Measurements from ENCODE around the gene RDH14. TPM values are rescaled to one million over a fixed set of nuclear protein-coding genes. Genes with fewer than 3 reads are reported as not detected.

Gene RDH14
- polyA plus RNA-seq (ENCODE audit: insufficient read length in 3 of 3): 10 to 100 TPM; 43.7 to 48.9 (median 46.3) TPM

DNA sequence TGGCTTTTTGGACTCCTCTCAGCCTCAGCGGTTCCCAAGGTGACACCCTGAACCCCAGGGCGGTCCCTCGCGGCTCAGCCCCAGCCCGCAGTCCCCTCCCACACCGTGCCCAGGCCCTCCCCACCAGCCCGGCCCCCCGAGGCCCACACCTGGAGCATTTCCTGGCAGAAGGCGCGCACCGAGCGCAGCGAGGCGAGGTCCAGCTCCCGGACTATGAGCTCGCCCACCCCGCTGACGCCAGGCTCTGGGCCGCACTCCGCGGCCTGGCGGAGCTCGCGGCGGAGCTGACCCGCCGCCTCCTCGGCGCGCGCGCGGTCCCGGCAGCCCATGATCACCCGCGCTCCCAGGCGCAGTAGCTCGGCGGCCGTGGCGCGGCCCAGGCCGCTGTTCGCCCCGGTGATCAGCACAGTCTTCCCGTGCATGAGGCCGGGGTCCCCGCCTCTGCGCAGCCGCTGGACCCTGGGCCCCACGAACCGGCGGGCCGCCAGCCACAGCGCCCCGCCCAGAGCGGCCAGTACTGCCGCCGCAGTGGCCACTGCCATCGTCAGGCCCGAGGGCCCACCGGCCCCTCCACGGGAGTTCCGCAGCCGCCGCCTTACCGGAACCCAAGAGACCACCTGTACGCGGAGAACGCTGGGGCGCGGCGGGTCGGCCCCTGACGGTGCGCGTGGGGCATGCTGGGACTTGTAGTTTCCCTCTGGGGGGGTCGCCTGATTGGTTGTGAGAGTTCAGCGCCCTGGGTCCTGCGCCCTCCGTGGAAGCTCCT, at the start of gene RDH14:
RDH14 (minus strand) TSS at position 623 of the 766 bp plus-strand sequence; CDS start at position 542, 81 bp downstream.
- DNase-seq (ENCODE audit: low read depth in 3 of 3, low spot score in 2 of 3): peak; percentile 86 to 91 (median 90)

- DNase-seq (ENCODE audit: low read depth in 3 of 3, low spot score in 2 of 3): no peak
Observed at GRCh38 chr2:18610090-18610489, 49.6 kb upstream of the RDH14 start.

- DNase-seq (ENCODE audit: low read depth in 3 of 3, low spot score in 2 of 3): no peak
Observed at GRCh38 chr2:18605115-18605514, 44.7 kb upstream of the RDH14 start.

GRCh38 chr2:18604531-18604885, 44.1 kb upstream of the RDH14 start:
- DNase-seq (ENCODE audit: low read depth in 3 of 3, low spot score in 2 of 3): no peak

DNA sequence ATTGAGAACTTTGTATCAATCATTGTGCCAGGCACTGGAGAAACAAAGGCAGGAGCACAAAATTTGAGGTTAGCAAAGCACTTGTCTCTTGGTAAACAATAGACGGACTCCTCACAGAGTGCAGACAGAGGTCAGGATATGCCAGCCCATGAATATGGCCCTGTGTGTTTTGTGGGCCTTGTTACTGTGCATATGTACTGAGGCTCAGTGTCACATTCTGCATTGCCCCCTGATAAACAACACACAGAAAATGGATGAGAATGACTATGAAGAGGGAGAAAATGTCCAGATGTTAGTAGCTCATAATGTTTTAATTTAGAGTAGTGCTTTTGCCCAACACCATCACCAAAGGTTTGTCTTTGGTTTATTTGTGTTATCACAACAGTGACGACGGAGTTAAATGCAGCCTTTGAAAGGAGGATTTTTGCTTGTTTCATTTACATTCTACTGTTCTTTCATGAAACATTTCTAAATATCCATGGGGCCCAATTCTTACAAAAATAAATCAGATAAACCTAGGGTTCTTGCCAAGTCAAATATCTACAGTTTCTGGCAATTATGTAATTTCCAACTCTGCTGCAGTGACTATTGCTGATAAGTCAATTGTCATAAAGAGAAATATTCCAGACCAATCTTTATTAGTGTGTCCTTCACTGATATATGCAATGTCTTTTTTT, 43.5 kb upstream of the RDH14 start:
- DNase-seq (ENCODE audit: low read depth in 3 of 3, low spot score in 2 of 3): no peak

GRCh38 chr2:18602298-18602697, 41.8 kb upstream of the RDH14 start:
- DNase-seq (ENCODE audit: low read depth in 3 of 3, low spot score in 2 of 3): no peak

DNA sequence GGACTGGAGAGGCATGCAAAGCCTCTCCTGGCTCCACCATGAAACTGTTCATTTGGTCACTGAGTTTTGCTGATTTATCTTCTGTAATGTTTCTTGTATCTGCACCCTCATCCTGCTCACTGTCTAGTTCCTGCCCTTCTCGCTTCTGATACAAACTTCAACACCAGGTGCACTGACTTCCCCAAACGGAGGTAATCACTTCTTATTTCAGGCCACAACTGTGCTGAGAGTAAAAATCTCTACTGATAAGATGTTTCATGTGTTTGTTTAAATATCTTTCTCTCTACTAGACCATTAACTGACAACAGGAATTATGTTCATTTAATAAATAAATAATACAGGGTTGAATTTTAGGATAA, 39.8 kb upstream of the RDH14 start:
- DNase-seq (ENCODE audit: low read depth in 3 of 3, low spot score in 2 of 3): no peak

GRCh38 chr2:18599509-18600254, 39.2 kb upstream of the RDH14 start:
- no peak for DNase-seq (ENCODE audit: low read depth in 3 of 3, low spot score in 2 of 3)

DNA sequence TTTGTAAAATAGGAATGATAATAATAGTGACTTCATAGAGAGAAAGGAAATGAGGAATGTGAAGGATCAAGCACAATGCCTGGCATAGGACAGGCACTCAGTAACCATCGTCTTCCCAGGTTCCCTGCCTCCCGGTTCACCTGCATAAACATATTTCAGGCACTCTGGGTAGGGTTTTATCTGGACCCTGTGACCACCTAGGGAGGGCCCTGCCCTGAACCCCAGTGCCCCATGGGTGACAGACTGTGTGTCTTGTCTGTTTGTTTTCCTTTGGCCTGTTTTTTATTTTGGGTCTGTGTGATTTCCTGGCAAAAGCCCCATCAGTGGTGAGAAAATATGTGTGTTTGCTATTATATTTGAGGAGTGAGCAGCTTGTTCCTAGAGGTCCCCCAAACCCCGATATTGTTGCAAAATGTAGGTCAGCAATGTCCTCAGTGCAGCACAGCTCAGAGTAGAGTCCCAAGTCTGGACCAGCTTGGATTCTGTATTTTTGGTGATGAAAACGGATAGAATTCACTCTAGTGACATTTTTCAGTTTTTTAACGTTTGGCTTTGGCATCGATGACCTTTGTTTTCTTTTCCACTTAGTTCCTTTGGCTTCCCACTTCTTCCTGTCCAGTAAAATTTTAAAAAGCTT, 38.5 kb upstream of the RDH14 start:
- no peak for DNase-seq (ENCODE audit: low read depth in 3 of 3, low spot score in 2 of 3)

DNA sequence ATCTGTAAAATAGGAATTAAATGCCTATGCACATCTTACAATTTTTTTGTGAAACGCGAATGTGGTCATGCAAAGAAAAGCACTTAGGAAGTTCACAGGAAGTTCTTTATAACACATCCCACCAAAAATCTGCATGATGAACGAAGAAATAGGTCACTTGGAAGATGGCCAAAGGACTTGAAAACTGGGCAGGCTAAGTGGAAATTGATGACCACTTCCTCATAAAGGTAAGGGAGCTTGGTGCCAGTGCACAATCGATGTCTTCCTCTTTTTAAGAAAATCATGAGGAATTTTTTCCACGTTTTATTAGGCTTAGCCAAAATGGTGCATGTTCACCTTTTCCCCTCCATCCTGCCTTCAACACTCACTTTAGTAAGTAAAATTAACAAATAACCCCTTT, 37.2 kb upstream of the RDH14 start:
- DNase-seq (ENCODE audit: low read depth in 3 of 3, low spot score in 2 of 3): no peak

DNA sequence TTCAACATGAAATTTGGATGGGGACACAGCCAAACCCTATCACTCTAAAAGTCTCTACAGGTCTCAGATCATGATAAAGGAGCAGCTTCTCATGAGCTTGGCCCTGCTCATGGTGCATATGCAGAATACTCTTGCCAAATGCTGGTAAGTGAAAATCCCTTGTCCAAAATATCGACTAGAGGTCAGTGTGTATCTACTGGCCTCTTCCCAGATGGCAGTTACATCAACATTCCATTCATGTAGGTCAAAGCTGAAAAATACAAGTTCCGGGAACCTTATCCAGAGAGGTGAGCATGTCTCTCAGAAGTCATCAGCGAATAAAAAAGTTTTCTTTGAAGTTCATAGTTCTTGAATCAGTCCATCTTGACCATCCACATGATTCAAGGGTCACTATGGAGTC, 36.5 kb upstream of the RDH14 start:
- DNase-seq (ENCODE audit: low read depth in 3 of 3, low spot score in 2 of 3): no peak

- no peak for DNase-seq (ENCODE audit: low read depth in 3 of 3, low spot score in 2 of 3)
Observed at GRCh38 chr2:18593496-18593895, 33.0 kb upstream of the RDH14 start.

GRCh38 chr2:18592372-18592771, 31.9 kb upstream of the RDH14 start:
- no peak for DNase-seq (ENCODE audit: low read depth in 3 of 3, low spot score in 2 of 3)

- no peak for DNase-seq (ENCODE audit: low read depth in 3 of 3, low spot score in 2 of 3)
Observed at GRCh38 chr2:18589354-18589753, 28.9 kb upstream of the RDH14 start, which contains the start of gene NT5C1B. Gene NT5C1B, minus strand, starts transcription at chr2:18589569. Its CDS starts 101 bp downstream, at chr2:18589468.

DNA sequence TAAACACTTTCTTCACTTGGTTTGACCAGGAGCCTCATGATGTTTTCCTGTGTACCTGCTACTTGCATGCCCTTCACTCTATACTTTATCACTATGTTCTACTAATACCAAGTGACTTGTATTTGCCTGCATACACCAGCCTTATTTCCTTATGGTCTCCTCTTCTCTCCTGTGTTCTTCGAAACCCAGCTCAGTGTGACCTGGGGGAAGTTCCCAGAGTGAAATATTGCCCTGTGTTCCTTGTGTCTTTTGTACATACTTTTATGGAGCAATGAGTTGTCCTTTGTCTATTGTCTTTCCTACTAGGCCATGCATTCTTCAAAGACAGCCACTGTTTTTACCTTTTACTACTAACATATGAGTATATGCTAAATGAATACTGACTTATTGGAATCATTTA, 28.3 kb upstream of the RDH14 start:
- no peak for DNase-seq (ENCODE audit: low read depth in 3 of 3, low spot score in 2 of 3)

- DNase-seq (ENCODE audit: low read depth in 3 of 3, low spot score in 2 of 3): no peak
Observed at GRCh38 chr2:18588049-18588448, 27.6 kb upstream of the RDH14 start.

- no peak for DNase-seq (ENCODE audit: low read depth in 3 of 3, low spot score in 2 of 3)
Observed at GRCh38 chr2:18585526-18585925, 25.1 kb upstream of the RDH14 start.

- DNase-seq (ENCODE audit: low read depth in 3 of 3, low spot score in 2 of 3): no peak
Observed at GRCh38 chr2:18584608-18584954, 24.1 kb upstream of the RDH14 start.

DNA sequence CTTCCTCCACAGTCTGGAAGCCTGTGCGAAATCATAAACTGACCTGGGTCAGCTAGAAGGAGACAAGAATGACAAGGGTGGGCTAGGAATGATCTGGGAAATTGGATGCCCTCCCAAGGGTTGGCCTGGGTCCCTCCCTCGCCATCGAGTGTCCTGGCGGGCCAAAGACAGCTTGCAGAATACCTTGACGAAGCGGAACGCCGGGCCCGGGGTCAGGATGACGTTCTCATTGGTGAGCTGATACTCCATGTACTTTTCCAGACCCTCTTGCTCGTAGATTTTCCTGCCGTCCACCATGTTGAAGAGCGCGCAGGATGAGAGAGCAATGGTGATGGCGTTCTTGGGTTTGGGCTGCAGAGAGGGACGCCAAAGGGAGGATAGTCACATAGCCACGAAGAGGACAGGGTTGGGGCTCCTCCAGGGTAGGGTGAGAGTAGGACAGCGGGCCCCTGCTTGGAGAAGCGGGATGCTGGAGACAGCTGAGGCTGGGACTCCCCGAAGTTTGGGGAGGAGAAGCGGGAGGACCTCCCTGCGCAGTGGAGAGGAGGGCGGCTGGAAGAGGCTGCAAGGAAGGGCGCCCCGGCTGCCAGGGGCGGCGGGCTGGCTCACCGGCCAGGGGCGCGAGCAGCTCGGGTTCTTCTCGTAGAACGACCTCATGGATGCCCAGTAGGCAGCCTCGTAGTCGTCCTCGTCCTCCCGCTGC, 23.6 kb upstream of the RDH14 start:
- no peak for DNase-seq (ENCODE audit: low read depth in 3 of 3, low spot score in 2 of 3)

DNA sequence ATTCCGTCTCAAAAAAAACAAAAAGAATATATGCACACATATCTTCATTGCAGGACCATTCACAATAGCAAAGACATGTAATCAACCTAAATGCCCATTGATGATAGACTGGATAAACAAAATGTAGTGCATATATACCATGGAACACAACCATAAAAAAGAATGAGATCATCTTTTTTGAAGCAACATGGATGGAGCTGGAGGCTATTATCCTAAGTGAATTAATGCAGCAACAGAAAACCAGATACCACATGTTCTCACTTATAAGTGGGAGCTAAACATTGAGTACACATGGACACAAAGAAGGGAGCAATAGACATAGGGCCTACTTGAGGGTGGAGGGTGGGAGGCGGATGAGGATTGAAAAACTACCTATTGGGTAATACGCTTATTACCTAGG, 20.2 kb upstream of the RDH14 start:
- DNase-seq (ENCODE audit: low read depth in 3 of 3, low spot score in 2 of 3): no peak

DNA sequence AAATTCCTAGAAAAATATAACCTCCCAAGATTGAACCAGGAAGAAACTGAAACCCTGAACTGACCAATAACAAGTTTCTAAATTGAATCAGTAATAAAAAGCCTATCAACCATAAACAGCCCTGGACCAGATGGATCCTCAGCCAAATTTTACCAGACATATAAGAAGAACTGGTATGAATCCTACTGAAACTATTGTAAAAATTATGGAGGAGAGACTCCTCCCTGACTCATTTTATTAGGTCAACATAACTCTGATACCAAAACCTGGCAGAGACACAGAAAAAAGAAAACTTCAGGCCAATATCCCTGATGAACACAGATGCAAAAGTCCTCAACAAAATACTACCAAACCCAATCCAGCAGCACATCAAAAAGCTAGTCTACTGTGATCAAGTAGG, 17.6 kb upstream of the RDH14 start:
- no peak for DNase-seq (ENCODE audit: low read depth in 3 of 3, low spot score in 2 of 3)
